DMS 273 (cell line): ENCODE results near the gene SNCA.

Source experiments
- DNase-seq: peaks from one replicate; lab custom pipeline; 2025; ENCODE audit not compliant: unreplicated experiment; lab: John Stamatoyannopoulos, UW

SNCA gene

DNA sequence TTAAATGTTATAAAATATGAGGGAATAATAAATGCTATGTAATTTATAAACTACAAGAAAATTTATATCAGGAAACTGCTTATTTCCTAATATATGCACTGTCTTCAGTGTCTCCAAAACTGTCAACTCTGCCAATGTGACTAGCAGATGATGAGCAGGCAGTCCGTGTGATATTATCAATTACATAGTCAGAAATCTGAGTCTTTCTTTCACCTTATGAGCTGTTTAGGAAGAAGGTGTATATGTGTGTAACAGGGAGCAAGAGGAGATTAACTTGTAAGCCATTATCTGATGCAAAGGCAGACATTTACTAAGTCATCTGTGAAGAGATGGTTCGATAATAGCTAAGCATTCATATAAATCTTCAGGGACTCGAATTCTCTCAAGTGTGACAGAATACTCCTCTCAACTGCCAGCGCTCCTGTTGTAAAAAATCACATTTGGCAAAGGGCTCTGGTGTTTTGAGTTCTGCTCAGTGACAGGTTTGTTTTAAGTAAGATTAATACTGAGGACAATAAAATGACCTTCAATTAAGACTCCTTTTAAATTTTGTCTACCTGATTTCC, 79.7 kb downstream of the SNCA start:
- no peak for DNase-seq

DNA sequence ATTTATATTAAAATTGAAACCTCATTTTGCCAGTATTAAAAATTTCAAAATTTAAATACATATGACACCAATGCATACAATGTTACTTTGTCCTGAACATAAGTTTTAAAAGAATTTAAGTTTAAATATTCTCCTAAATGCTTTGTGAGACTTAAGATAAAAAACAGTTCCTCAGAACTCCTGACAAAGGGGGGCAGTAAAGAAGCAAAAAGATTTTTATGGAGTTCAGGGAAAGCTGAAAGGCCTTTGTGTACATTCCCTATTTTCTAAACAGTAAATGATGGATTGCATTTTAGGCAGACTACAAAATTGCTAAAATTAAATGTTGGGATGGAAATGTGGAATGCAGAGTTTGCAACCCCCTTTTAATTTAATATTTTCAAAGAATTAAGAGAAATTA, 81.7 kb downstream of the SNCA start:
- peak; percentile 12 for DNase-seq

DNA sequence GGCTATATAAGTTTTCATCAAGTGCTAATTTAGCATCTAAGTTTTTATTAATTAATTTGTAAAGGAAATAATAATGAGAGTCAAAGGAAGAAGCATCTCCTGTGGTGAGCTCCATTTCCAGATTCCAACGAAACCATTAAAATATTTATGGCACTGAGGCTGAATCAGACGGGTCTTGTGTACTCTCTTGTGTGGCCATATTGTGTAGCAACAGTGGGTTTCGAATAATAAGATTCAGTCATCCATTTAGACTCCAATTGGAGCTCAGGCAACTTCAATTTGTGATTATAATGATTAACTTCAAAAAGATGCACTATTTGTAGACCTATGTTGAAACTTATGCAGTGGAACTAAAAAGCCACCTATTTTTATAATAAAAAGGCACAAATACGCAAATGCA, 82.4 kb downstream of the SNCA start:
- no peak for DNase-seq

DNA sequence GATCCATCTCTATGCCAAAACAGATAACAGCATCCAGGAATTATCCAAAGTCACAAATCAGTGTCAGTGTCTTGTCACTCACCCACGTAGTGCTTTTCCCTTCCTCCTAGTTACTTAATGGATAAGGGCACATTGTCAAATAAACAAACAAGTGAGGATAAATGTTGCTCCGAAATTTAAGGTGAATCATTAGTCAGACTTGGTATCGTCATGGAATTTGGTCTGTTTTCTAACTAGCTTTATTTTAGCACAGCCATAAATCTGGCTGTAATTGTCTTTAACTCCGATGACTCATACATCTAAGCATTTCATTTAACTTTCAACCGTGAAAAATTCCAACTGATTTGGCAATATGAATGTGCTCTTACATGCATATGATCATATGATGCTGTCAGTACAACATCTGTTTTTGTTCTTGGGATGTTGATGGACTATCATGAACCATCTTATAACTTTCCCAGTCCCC, 83.3 kb downstream of the SNCA start:
- peak; percentile 27 for DNase-seq

DNA sequence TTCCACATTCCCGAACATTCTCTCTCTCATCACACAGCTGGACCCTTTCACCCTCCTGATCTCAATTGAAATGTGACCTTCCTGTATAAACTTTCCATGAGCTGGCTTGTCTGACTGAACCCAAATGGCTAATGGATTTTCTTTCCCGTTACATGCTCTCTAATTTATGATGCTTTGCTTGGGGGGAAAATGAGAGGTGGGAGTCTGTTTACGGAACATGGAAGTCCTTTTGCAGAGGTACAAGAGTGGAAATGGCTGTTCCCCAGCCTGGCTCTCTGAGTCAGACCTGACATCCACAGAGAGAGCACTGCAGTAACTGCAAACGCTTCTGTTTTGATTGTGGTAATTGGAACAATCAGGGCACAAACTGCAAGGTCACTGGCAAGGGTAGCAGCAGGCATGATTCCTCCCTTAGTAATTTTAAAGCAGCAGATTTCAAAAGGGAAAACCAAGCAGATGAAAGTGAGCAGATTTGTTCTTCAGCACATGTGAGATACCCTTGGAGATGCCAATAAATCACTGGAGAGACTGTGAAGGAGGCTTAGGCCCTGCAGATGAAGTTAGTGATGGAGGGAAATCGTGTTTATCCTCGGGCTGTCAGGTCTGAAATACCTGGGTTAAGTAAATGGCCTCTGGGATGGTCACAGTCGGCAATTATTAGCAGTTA, 83.9 kb downstream of the SNCA start:
- peak; percentile 10 for DNase-seq

- no peak for DNase-seq
These were observed 85.5 kb downstream of the SNCA start for GRCh38 chr4:89751416-89751815.

- no peak for DNase-seq
These were observed 90.6 kb downstream of the SNCA start for GRCh38 chr4:89746377-89746776.

DNA sequence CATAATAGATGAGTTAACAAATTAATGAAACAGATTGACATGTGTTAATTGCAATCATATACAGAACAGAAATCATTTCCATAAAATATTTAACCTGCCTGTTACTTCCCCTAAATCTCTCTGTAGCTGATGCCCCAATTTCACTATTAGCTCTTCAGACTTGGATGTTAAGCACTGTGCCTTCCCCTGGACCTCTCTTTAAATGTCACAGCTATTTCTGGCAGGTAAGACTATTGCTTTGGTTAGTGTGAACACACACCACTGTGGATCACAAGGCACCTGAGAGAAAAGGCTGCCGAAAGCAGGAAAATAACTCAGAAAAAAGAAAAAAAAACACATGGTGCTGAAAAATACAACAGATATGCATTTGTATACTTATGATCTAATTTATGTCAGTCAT, 91.3 kb downstream of the SNCA start:
- no peak for DNase-seq

- DNase-seq = no peak
These were observed 92.0 kb downstream of the SNCA start for GRCh38 chr4:89744914-89745313.

DNA sequence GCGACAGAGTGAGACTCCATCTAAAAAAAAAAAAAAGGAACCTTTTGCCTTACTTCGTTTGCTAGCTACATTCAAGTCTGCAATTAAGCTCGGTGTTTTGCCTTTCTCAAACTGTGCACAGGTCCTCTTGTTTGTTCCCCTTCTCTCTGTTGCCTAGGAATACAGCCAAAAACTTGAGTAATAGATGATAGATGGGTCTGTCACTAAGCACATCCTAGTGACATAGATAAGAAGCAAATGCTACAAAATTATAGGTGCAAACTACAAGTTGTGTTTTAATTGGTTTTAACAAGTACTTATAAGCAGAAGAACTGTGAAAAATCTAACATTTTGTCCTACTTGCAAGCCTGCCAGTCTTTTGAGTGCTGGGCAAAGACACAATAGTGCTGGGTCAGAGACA, 95.2 kb downstream of the SNCA start:
- no peak for DNase-seq

- DNase-seq = no peak
These were observed 97.5 kb downstream of the SNCA start for GRCh38 chr4:89739311-89739988.

DNA sequence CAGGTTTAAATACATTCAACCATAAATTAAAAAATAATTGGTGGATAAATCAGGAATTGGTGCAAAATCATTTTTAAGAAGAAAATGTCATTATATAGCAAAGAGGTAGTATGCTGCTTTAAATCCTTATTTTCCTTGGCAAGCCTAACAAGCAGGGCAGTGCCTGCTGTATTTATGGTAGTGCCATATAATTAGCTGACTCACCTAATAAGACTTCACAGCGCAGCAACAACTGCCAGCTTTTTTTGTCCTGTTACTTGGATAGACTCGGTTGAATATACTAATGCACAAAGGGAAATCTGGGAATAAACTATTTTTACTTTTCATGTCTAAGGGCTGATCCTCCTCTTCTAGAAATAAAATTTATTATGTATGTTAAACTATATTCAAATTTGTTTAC, 99.1 kb downstream of the SNCA start:
- DNase-seq = peak; percentile 48

DNA sequence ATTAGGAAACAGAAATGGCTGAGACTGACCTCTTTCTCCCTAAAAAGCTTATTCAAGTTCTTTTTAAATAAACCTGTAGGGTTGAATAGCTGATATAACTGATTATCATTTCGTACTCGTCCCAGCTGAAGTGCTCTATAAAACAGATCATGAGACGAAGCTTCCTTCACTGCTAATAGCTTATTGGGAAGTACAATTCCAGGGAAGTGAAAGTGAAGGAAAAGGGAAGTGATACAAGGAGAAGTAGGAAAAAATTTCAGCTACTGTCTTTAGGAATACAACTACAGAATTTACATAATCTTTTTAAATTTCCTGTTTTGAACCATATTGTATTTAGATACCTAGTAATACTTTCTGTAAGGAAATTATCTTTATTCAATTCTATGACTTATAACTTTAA, 103.0 kb downstream of the SNCA start:
- no peak for DNase-seq

DNA sequence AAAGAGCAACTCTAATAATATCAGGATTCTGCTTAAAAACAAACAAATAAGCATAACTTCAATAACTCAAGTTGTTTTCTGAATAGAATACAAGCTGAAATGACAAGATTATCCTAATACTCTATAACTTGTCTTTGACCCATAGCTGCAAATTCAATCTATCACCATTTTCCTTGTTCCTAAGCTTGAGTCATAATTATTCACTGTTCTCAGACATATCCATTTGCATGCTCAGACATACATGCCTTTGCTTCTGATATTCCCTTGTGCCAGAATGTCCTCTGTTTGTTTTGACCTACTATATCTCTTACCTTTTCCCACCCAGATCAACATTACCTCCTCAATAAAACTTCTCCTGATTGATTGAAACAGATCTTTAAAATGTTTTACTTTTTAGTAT, 109.7 kb downstream of the SNCA start:
- DNase-seq = no peak

DNA sequence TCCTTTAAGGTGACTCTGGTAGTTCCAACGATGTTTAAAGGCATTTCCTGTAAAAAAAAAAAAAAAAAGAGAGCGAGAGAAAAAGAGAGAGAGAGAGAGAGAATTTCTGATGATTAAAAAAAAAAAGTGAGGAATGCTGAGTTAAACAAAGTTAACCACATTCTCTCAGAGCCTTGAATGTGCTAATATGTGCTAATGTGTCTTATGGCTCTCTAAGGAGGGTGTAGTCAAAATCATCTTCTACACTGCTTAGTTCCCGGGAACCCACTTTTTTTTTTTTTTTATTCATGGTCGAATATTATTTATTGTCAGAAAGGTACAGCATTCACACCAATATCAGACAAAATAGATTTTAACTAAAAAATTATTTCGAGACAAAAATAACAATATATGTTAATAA, 111.7 kb downstream of the SNCA start:
- no peak for DNase-seq

DNA sequence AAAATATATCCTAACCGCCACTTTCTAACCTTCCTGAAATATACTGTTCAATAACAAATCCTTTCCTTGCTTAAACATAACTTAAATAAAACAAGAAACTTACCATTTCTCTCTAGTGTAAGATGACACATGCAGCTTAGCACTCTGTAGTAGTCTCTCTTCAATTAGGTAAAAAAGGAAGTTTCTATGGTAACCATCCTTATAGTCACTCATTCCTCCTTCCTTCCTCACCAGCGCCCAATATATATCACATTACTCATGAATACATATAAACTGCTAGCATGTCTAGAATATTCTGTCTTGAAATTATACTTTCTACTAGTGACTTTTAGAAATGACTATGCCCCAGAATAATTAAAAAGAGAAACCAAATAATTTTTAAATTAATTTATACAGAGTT, 112.2 kb downstream of the SNCA start:
- no peak for DNase-seq

GRCh38 chr4:89723096-89723495, 113.9 kb downstream of the SNCA start:
- DNase-seq = no peak

- no peak for DNase-seq
These were observed 114.4 kb downstream of the SNCA start for GRCh38 chr4:89722517-89722916.

GRCh38 chr4:89720981-89721380, 116.0 kb downstream of the SNCA start:
- DNase-seq = peak; percentile 3

DNA sequence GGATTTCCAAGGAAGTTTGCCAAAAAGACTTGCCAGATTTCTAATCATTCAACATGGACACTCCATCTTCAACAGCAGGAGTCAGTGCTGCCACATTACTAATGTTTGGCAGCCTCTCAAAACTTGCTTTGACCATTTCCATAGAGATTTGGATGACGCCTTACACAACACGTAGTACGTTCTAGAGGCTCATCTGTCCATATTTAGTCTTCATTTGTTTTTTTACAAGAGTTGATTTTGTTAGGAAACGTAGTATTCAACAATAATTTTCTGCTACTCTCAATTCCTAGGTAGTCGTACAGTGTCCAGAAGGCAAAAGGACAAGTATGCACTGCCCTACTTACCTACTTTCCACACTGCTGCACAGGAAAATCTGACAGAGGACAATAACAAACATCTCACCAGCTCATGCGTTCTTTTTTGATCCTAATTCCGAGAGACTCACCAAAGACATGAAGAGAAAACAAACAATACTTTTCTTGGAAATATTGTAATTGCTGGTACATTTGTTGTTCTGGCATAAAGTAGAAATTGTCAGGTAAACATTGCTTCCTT, 117.3 kb downstream of the SNCA start:
- DNase-seq = no peak

DNA sequence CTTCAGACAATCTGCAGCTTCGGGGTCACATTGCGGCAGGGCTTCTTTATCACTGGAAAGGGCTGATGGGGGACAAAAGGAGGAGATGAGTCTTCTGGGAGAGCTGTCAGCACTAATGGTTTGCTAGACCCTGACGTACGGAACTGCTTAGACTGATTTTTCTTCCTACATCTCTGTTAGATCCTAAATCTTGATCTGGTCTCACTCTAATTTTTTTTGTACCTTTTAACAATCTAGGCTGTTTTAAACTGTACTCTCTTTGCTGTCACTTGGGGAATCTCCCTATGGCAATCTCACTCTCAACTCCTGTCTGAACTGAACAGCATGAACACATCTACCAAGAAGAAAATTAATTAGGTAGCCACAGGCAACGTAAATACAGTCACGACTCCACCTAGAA, 120.1 kb downstream of the SNCA start:
- no peak for DNase-seq

- peak; percentile 1 for DNase-seq
These were observed 121.3 kb downstream of the SNCA start for GRCh38 chr4:89715631-89716030.
